ENCODE measurements around the gene YPEL5. TPM values are rescaled to one million over a fixed set of nuclear protein-coding genes. Genes with fewer than 3 reads are reported as not detected.
"Not testable (repeated sequence)": the region's sequence is repeated elsewhere in the genome, so short reads cannot be mapped to it uniquely, and the experiment has no call there.

Gene YPEL5
- 63.6 and 65.4 TPM in 2 replicates for total RNA-seq
- long read RNA-seq, transcript YPEL5-201 (3 exons, 2,182 nt) = major isoform, 288 of 344 reads
- long read RNA-seq, transcript YPEL5-202 (4 exons, 2,499 nt) = minor isoform, 21 of 344 reads
- long read RNA-seq, partial matches to known transcripts = 4 of 344 reads
- long read RNA-seq, other reads (novel, unspliced or antisense) = 29 of 344 reads

- no peak for TF ChIP-seq CTCF (IDR thresholded peaks at IDR 0.05; ENCODE audit: unreplicated experiment)
- peak within 1 kb of the TSS; percentile 72 for H3K4me3 Mint-ChIP-seq (ENCODE audit: low read depth)
- H3K9me3 Mint-ChIP-seq (ENCODE audit: low read depth) = no peaks in the 10 kb centered on the region
- peaks cover 38% of the 10 kb centered on the region for H3K4me1 Mint-ChIP-seq (ENCODE audit: low read depth)
- peak; percentile 98 for DNase-seq (ENCODE audit: low spot score, unreplicated experiment)
- peaks cover 4% of the 10 kb centered on the region for H3K36me3 Mint-ChIP-seq (ENCODE audit: insufficient read depth)
- no peaks in the 10 kb centered on the region for H3K27me3 Mint-ChIP-seq
- peak within 1 kb of the TSS; percentile 95 for H3K27ac Mint-ChIP-seq
Observed at GRCh38 chr2:30146337-30147195, at the start of gene YPEL5. YPEL5 (plus strand) TSS chr2:30147007; CDS start chr2:30156652, 9,645 bp downstream.

- TF ChIP-seq CTCF (IDR thresholded peaks at IDR 0.05; ENCODE audit: unreplicated experiment) = no peak
- no peak for DNase-seq (ENCODE audit: low spot score, unreplicated experiment)
- H3K4me3 Mint-ChIP-seq (ENCODE audit: low read depth) = no peak overlapping the region
Observed at GRCh38 chr2:30098266-30099005, 48.4 kb upstream of the YPEL5 start.

GRCh38 chr2:30099366-30099765 lies 47.4 kb upstream of the YPEL5 start:
- H3K36me3 Mint-ChIP-seq (ENCODE audit: insufficient read depth); DNase-seq (ENCODE audit: low spot score, unreplicated experiment); H3K4me3 Mint-ChIP-seq (ENCODE audit: low read depth); H3K27ac Mint-ChIP-seq; H3K4me1 Mint-ChIP-seq (ENCODE audit: low read depth); H3K9me3 Mint-ChIP-seq (ENCODE audit: low read depth): not testable (repeated sequence)
- peaks cover 19% of the 10 kb centered on the region for H3K27me3 Mint-ChIP-seq

More at GRCh38 chr2:30098266-30099005, 48.4 kb upstream of the YPEL5 start:
- H3K36me3 Mint-ChIP-seq (ENCODE audit: insufficient read depth) = no peaks in the 10 kb centered on the region
- peaks cover 19% of the 10 kb centered on the region for H3K27me3 Mint-ChIP-seq
- peaks cover 4% of the 10 kb centered on the region for H3K9me3 Mint-ChIP-seq (ENCODE audit: low read depth)
- H3K27ac Mint-ChIP-seq = no peak overlapping the region
- no peaks in the 10 kb centered on the region for H3K4me1 Mint-ChIP-seq (ENCODE audit: low read depth)

- H3K27ac Mint-ChIP-seq; H3K4me1 Mint-ChIP-seq (ENCODE audit: low read depth); H3K4me3 Mint-ChIP-seq (ENCODE audit: low read depth); H3K36me3 Mint-ChIP-seq (ENCODE audit: insufficient read depth); DNase-seq (ENCODE audit: low spot score, unreplicated experiment); H3K9me3 Mint-ChIP-seq (ENCODE audit: low read depth): not testable (repeated sequence)
- H3K27me3 Mint-ChIP-seq = peaks cover 16% of the 10 kb centered on the region
Observed at GRCh38 chr2:30100691-30101090, 46.1 kb upstream of the YPEL5 start.

- Mint-ChIP-seq H3K36me3 (ENCODE audit: insufficient read depth) (no peaks in the 10 kb centered on the region), H3K27me3 (no peaks in the 10 kb centered on the region), H3K4me1 (ENCODE audit: low read depth) (peaks cover 1% of the 10 kb centered on the region), H3K27ac (no peak overlapping the region), H3K9me3 (ENCODE audit: low read depth) (peaks cover 4% of the 10 kb centered on the region), H3K4me3 (ENCODE audit: low read depth) (no peak overlapping the region)
- DNase-seq (ENCODE audit: low spot score, unreplicated experiment) = no peak
- no peak for TF ChIP-seq CTCF (IDR thresholded peaks at IDR 0.05; ENCODE audit: unreplicated experiment)
Observed at GRCh38 chr2:30104307-30104706, 42.5 kb upstream of the YPEL5 start.

- H3K27ac Mint-ChIP-seq = no peak overlapping the region
- H3K4me1 Mint-ChIP-seq (ENCODE audit: low read depth) = peaks cover 1% of the 10 kb centered on the region
- no peak for DNase-seq (ENCODE audit: low spot score, unreplicated experiment)
- H3K9me3 Mint-ChIP-seq (ENCODE audit: low read depth) = peaks cover 4% of the 10 kb centered on the region
- no peak overlapping the region for H3K4me3 Mint-ChIP-seq (ENCODE audit: low read depth)
- TF ChIP-seq CTCF (IDR thresholded peaks at IDR 0.05; ENCODE audit: unreplicated experiment) = no peak
- no peaks in the 10 kb centered on the region for H3K36me3 Mint-ChIP-seq (ENCODE audit: insufficient read depth)
- no peaks in the 10 kb centered on the region for H3K27me3 Mint-ChIP-seq
Observed at GRCh38 chr2:30105556-30105955, 41.3 kb upstream of the YPEL5 start.
